ENCODE data around the gene IL1RL2.

Gene IL1RL2

GRCh38 chr2:102197389-102198137 lies 10.7 kb downstream of the IL1RL2 start:
- no peak for DNase-seq

GRCh38 chr2:102200539-102200938 lies 13.7 kb downstream of the IL1RL2 start:
- no peak for DNase-seq

- DNase-seq: no peak
These were observed 17.8 kb downstream of the IL1RL2 start for GRCh38 chr2:102204638-102205037.

GRCh38 chr2:102206666-102207341 lies 20.0 kb downstream of the IL1RL2 start:
- DNase-seq: no peak

- no peak for DNase-seq
These were observed 22.0 kb downstream of the IL1RL2 start for GRCh38 chr2:102208774-102209173.

GRCh38 chr2:102209474-102209873 lies 22.7 kb downstream of the IL1RL2 start:
- no peak for DNase-seq

- DNase-seq: no peak
These were observed 30.2 kb downstream of the IL1RL2 start for GRCh38 chr2:102217032-102217431.

- DNase-seq: no peak
These were observed 38.3 kb downstream of the IL1RL2 start for GRCh38 chr2:102224824-102225739.

GRCh38 chr2:102226171-102226570 lies 39.3 kb downstream of the IL1RL2 start:
- no peak for DNase-seq

- no peak for DNase-seq
These were observed 40.0 kb downstream of the IL1RL2 start for GRCh38 chr2:102226612-102227391.

GRCh38 chr2:102229141-102229769 lies 42.4 kb downstream of the IL1RL2 start:
- no peak for DNase-seq

GRCh38 chr2:102230410-102230909 lies 43.6 kb downstream of the IL1RL2 start:
- no peak for DNase-seq

- no peak for DNase-seq
These were observed 46.5 kb downstream of the IL1RL2 start for GRCh38 chr2:102233132-102233884.

GRCh38 chr2:102235042-102235473 lies 48.2 kb downstream of the IL1RL2 start:
- no peak for DNase-seq

- DNase-seq: no peak
These were observed 48.7 kb downstream of the IL1RL2 start for GRCh38 chr2:102235491-102235890.

- DNase-seq: no peak
These were observed 49.3 kb downstream of the IL1RL2 start for GRCh38 chr2:102236132-102236531.

GRCh38 chr2:102237176-102237575 lies 50.4 kb downstream of the IL1RL2 start:
- no peak for DNase-seq

- no peak for DNase-seq
These were observed 51.4 kb downstream of the IL1RL2 start for GRCh38 chr2:102238039-102238756.

GRCh38 chr2:102238778-102239177 lies 52.0 kb downstream of the IL1RL2 start:
- no peak for DNase-seq

- DNase-seq: no peak
These were observed 52.5 kb downstream of the IL1RL2 start for GRCh38 chr2:102239344-102239743.
